Left lung (tissue), 10 donors: ENCODE results near the gene RETNLB. TPM values are rescaled to one million over a fixed set of nuclear protein-coding genes. Genes with fewer than 3 reads are reported as not detected.

ENCODE experiments used
- ATAC-seq: fragments of 200-7000 bp; cut with Tn5 transposase; one replicate; pipeline ENCODE4 v1.9.1; 2020; ENCODE audit warnings: moderate library complexity
- DNase-seq, 4 donors: peaks; one replicate each; pipeline ENCODE4 v3.0.0-alpha.2; 2013 to 2020
- H3K27ac ChIP-seq, 2 donors: fragments of 200-600 bp; sonication (generic) in 1 of 2; one replicate each; pipeline versions ENCODE4 v1.5.0 to v1.8.0; 2020 to 2021
- H3K27me3 ChIP-seq, 2 donors: fragments of 200-600 bp; sonication (generic) in 1 of 2; one replicate each; pipeline versions ENCODE4 v1.5.0 to v1.8.0; 2020 to 2021
- H3K36me3 ChIP-seq, 2 donors: fragments of 200-600 bp; sonication (generic) in 1 of 2; one replicate each; pipeline versions ENCODE4 v1.5.0 to v1.8.0; 2020 to 2021
- H3K4me1 ChIP-seq, 2 donors: fragments of 200-600 bp; one replicate each; pipeline ENCODE4 v1.8.0; 2021
- H3K4me3 ChIP-seq, 2 donors: fragments of 200-600 bp; sonication (generic) in 1 of 2; one replicate each; pipeline versions ENCODE4 v1.5.0 to v1.8.0; 2020 to 2021; ENCODE audit warnings: mild to moderate bottlenecking in 1 of 2
- H3K9me3 ChIP-seq, 2 donors: fragments of 200-600 bp; sonication (generic) in 1 of 2; one replicate each; pipeline versions ENCODE4 v1.5.0 to v1.8.0; 2020 to 2021
- intact Hi-C, 2 donors: fragments of 100-400 bp; cut with DNase I; formaldehyde crosslinking; loops; one replicate each; pipeline versions ENCODE4 v1.11.2 to v1.14.2; 2022
- polyA plus RNA-seq, 6 donors: library from polyadenylated mRNA; unstranded; fragments of 120-200 nt; gene quantifications; one replicate each; pipeline ENCODE4 v1.2.1, GENCODE V29; 2013; ENCODE audit not compliant: insufficient read length in 6 of 6
- total RNA-seq, 2 donors: library from RNA; stranded (reverse); fragmentation: NEBNext Ultra II Directional; extraction: Animal tissue kit (Norgen Biotek cat#: 25700); gene quantifications; one replicate each; pipeline ENCODE4 v1.2.1, GENCODE V29; 2021
- TF ChIP-seq, protein P1 (sequence below), 2 donors: fragments of 200-600 bp; sonication (generic) in 1 of 2; IDR thresholded peaks; one replicate each; pipeline versions ENCODE4 v1.5.0 to v1.8.0; 2021; ENCODE audit warnings: antibody characterized with exemption in 2 of 2
- donor health status: DM: no; HTN: yes; CAD: no.
- donor health status: DM: no; HTN: no; CAD: no.

RETNLB gene
- total and polyA plus RNA-seq, 8 donors, result not detected

DNA sequence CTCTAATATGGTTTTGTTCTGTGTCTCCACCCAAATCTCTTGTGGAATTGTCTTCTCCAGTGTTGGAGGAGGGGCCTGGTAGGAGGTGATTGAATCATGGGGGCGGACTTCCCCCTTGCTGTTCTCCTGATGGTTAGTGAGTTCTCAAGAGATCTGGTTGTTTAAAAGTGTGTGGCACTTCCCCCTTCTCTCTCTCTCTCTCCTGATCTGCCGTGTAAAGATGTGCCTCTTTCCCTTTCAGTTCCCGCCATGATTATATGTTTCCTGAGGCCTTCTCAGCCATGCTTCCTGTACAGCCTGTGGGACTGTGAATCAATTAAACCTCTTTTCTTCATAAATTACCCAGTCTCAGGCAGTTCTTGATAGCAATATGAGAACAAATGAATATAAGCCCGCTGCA lies 33.1 kb downstream of the RETNLB start:
- DNase-seq, result no peak

DNA sequence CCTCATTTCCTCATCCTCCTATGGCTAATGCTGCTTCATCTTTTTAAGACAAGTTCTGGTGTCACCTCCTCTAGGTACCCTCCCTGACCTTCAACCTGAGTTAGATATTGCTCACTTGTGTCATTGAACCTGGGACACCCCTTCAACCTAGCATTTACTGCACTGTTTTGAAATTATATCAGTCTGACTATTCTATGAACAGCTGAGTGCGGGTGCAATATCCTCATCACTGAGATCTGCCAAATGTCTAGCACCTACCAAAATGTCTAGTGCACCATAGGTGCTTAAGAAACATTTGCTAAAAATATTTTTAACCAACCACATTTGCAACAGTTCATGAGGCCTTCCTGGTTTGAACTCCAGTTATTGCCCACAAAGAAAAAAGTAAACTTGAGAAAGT lies 34.5 kb downstream of the RETNLB start:
- H3K4me3 ChIP-seq, result no peak overlapping the region
- H3K27ac ChIP-seq, result no peak overlapping the region
- H3K36me3 ChIP-seq, result no peaks in the 10 kb centered on the region
- no peaks in the 10 kb centered on the region for H3K9me3 ChIP-seq
- ATAC-seq, result no peak
- no peaks in the 10 kb centered on the region for H3K27me3 ChIP-seq
- no peaks in the 10 kb centered on the region for H3K4me1 ChIP-seq
- DNase-seq, result no peak
- TF ChIP-seq, protein P1, sequence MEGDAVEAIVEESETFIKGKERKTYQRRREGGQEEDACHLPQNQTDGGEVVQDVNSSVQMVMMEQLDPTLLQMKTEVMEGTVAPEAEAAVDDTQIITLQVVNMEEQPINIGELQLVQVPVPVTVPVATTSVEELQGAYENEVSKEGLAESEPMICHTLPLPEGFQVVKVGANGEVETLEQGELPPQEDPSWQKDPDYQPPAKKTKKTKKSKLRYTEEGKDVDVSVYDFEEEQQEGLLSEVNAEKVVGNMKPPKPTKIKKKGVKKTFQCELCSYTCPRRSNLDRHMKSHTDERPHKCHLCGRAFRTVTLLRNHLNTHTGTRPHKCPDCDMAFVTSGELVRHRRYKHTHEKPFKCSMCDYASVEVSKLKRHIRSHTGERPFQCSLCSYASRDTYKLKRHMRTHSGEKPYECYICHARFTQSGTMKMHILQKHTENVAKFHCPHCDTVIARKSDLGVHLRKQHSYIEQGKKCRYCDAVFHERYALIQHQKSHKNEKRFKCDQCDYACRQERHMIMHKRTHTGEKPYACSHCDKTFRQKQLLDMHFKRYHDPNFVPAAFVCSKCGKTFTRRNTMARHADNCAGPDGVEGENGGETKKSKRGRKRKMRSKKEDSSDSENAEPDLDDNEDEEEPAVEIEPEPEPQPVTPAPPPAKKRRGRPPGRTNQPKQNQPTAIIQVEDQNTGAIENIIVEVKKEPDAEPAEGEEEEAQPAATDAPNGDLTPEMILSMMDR (IDR thresholded peaks at IDR 0.05), result no peak
- intact Hi-C loops, result no loop called here

More for the DNA sequence above, 33.1 kb downstream of the RETNLB start:
- Histone ChIP-seq H3K4me3 (no peak overlapping the region), H3K36me3 (no peaks in the 10 kb centered on the region), H3K27me3 (no peaks in the 10 kb centered on the region), H3K4me1 (no peaks in the 10 kb centered on the region), H3K9me3 (no peaks in the 10 kb centered on the region), H3K27ac (no peak overlapping the region)
- intact Hi-C loops, result no loop called here
- no peak for ATAC-seq
- TF ChIP-seq, protein P1 (IDR thresholded peaks at IDR 0.05), result no peak

GRCh38 chr3:108719178-108719806 lies 37.9 kb downstream of the RETNLB start:
- no peak for ATAC-seq
- no peaks in the 10 kb centered on the region for H3K27me3 ChIP-seq
- no peak overlapping the region for H3K27ac ChIP-seq
- TF ChIP-seq, protein P1 (IDR thresholded peaks at IDR 0.05), result no peak
- no peak overlapping the region for H3K4me3 ChIP-seq
- DNase-seq, result no peak
- no peaks in the 10 kb centered on the region for H3K36me3 ChIP-seq
- no peaks in the 10 kb centered on the region for H3K9me3 ChIP-seq
- intact Hi-C loops, result no loop called here
- no peaks in the 10 kb centered on the region for H3K4me1 ChIP-seq

DNA sequence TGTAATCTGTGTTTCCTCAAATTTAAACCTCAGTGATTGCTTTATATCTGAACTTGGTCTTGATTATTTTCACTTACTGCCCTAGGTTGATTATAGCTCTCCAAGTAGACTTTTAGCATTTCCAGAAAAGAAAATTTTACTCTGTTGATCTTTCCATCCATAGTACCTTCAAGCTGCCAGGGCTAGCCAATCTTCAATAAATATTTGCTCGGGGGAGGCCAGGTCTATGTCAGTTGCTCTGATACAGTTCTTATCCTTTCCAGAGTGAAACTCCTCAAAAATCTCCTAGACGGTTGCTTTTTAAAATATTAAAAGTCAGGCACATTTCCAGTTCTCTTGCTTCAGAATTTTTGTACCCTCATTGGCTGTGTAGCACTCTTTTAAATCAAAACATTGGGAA lies 38.8 kb downstream of the RETNLB start:
- intact Hi-C loops, result no loop called here
- no peaks in the 10 kb centered on the region for H3K36me3 ChIP-seq
- no peaks in the 10 kb centered on the region for H3K4me1 ChIP-seq
- no peaks in the 10 kb centered on the region for H3K9me3 ChIP-seq
- H3K27ac ChIP-seq, result no peak overlapping the region
- no peak for DNase-seq
- TF ChIP-seq, protein P1 (IDR thresholded peaks at IDR 0.05), result no peak
- no peak overlapping the region for H3K4me3 ChIP-seq
- ATAC-seq, result no peak
- no peaks in the 10 kb centered on the region for H3K27me3 ChIP-seq

DNA sequence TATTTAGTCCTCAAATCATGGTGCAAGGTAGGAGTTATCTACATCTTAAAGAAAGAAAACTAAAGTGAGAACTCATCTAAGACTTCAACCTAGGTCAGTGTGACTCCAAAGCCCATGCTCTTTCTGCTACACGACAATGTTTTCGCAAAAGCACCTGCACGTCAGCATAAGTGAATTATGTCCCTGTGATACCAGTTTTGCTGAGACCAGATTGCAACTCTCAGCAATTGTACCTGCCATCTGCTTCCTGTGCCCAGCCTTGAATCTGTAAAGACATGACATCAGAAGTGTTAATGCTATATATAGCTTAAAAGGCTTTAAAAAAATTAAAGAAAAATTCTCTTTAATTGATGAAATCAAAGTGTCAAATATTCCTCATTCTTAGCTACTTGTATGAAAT lies 43.4 kb downstream of the RETNLB start:
- H3K9me3 ChIP-seq, result no peaks in the 10 kb centered on the region
- DNase-seq, result no peak
- H3K27ac ChIP-seq, result no peak overlapping the region
- no peaks in the 10 kb centered on the region for H3K4me1 ChIP-seq
- TF ChIP-seq, protein P1 (IDR thresholded peaks at IDR 0.05), result no peak
- no peaks in the 10 kb centered on the region for H3K27me3 ChIP-seq
- ATAC-seq, result no peak
- intact Hi-C loops, result no loop called here
- H3K4me3 ChIP-seq, result no peak overlapping the region
- H3K36me3 ChIP-seq, result no peaks in the 10 kb centered on the region
